Peyer's patch (tissue), 4 donors: ENCODE results near the gene MAML2.

Source experiments
- POLR2A ChIP-seq, 2 donors: fragments of 450-650 bp; IDR thresholded peaks; one replicate each; pipeline ENCODE4 v1.5.1; 2017; ENCODE audit warnings: antibody characterized with exemption in 2 of 2, mild to moderate bottlenecking in 2 of 2, moderate library complexity in 2 of 2
- TF ChIP-seq, protein P1 (sequence below), 6 experiments: fragments of 450-650 bp in 4 of 6; fragments of 200-600 bp in 2 of 6; sonication (generic) in 1 of 6; IDR thresholded peaks; one replicate each; pipeline ENCODE4 v1.5.1; 2017 to 2019; ENCODE audit warnings: antibody characterized with exemption in 6 of 6, mild to moderate bottlenecking in 3 of 6, moderate library complexity in 1 of 6

DNA sequence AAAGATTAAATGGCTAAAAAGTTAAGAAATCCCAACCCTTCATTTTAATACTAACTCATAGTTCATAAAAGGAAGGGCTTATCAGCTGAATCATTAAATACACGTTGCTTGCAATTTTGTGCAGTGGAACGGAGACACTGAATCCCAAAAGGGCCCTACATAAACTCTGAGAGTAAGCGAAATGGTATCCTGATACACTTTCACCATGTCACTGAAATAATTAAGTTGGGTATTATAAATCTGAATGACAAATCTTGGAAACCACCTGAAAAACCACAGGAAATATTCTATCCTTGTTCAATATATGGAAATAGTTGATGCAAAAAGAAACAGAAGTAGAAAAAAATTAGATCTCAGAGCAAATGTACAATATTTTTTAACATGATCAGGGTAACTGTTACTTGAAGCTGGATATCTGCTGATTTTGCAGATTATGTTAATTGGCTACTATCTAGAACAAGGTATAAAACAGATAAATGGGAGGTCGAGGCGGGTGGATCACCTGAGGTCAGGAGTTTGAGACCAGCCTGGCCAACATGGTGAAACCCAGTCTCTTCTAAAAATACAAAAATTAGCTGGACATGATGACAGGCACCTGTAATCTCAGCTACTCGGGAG, 55.1 kb downstream of the MAML2 start:
- no peak for TF ChIP-seq POLR2A (IDR thresholded peaks at IDR 0.05)
- TF ChIP-seq, protein P1, sequence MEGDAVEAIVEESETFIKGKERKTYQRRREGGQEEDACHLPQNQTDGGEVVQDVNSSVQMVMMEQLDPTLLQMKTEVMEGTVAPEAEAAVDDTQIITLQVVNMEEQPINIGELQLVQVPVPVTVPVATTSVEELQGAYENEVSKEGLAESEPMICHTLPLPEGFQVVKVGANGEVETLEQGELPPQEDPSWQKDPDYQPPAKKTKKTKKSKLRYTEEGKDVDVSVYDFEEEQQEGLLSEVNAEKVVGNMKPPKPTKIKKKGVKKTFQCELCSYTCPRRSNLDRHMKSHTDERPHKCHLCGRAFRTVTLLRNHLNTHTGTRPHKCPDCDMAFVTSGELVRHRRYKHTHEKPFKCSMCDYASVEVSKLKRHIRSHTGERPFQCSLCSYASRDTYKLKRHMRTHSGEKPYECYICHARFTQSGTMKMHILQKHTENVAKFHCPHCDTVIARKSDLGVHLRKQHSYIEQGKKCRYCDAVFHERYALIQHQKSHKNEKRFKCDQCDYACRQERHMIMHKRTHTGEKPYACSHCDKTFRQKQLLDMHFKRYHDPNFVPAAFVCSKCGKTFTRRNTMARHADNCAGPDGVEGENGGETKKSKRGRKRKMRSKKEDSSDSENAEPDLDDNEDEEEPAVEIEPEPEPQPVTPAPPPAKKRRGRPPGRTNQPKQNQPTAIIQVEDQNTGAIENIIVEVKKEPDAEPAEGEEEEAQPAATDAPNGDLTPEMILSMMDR (IDR thresholded peaks at IDR 0.05), result no peak
